ENCODE measurements around the gene KRT13. TPM values are rescaled to one million over a fixed set of nuclear protein-coding genes. Genes with fewer than 3 reads are reported as not detected.
A peak's percentile ranks its signal among the peaks of the same experiment; 100 is the strongest.

KRT13 gene
- polyA plus RNA-seq, 5 donors = 0.19 to 0.58 (median 0.38) TPM

- DNase-seq = no peak
Measured at GRCh38 chr17:41520821-41521521, 15.6 kb upstream of the KRT13 start.

GRCh38 chr17:41519501-41520224, 14.3 kb upstream of the KRT13 start:
- DNase-seq = no peak

GRCh38 chr17:41518789-41519449, 13.5 kb upstream of the KRT13 start, which contains the start of gene KRT15:
KRT15 (minus strand) TSS chr17:41518890; CDS start chr17:41518827, 63 bp downstream.
- DNase-seq = no peak

GRCh38 chr17:41518031-41518430, 12.6 kb upstream of the KRT13 start:
- no peak for DNase-seq

- DNase-seq = peak in 1 of 2 donors; percentile 67
Measured at GRCh38 chr17:41516830-41517283, 11.4 kb upstream of the KRT13 start.

- DNase-seq = no peak
Measured at GRCh38 chr17:41516147-41516829, 10.9 kb upstream of the KRT13 start.

GRCh38 chr17:41513168-41513547, 7.7 kb upstream of the KRT13 start:
- DNase-seq = no peak

GRCh38 chr17:41512546-41513167, 7.2 kb upstream of the KRT13 start:
- DNase-seq = no peak

- DNase-seq = no peak
Measured at GRCh38 chr17:41511716-41512115, 6.3 kb upstream of the KRT13 start.

GRCh38 chr17:41511116-41511515, 5.7 kb upstream of the KRT13 start:
- no peak for DNase-seq

GRCh38 chr17:41510251-41511065, 5.0 kb upstream of the KRT13 start:
- no peak for DNase-seq

GRCh38 chr17:41507315-41507880, 2.0 kb upstream of the KRT13 start:
- DNase-seq = no peak

GRCh38 chr17:41505809-41506767, 676 bp upstream of the KRT13 start:
- no peak for DNase-seq

- DNase-seq = no peak
Measured at GRCh38 chr17:41504246-41504977, 1.0 kb downstream of the KRT13 start.

- no peak for DNase-seq
Measured at GRCh38 chr17:41503202-41503601, 2.2 kb downstream of the KRT13 start.

- no peak for DNase-seq
Measured at GRCh38 chr17:41500131-41500911, 5.1 kb downstream of the KRT13 start.

GRCh38 chr17:41499714-41500113, 5.7 kb downstream of the KRT13 start:
- DNase-seq = no peak

GRCh38 chr17:41498276-41498675, 7.1 kb downstream of the KRT13 start:
- no peak for DNase-seq
